HepG2 (cell line): ENCODE measurements around the gene PRELID1. TPM values are rescaled to one million over a fixed set of nuclear protein-coding genes. Genes with fewer than 3 reads are reported as not detected.

Experiments
- AGO2 ChIP-seq: fragments of 200-400 bp; formaldehyde crosslinking; optimal IDR thresholded peaks from 2 replicates; pipeline ENCODE3; 2017; ENCODE audit warnings: mild to moderate bottlenecking, low read depth, low read length, moderate library complexity
- GABPA ChIP-seq, 2 experiments: IDR thresholded peaks; 2 replicates each; pipeline ENCODE4 v1.6.1; 2011 to 2016; ENCODE audit warnings: low read depth in 2 of 2, low read length in 1 of 2, missing biosample characterization in 1 of 2, missing genetic modification characterization in 1 of 2
- HCFC1 ChIP-seq: fragments of 150-350 bp; IDR thresholded peaks from 2 replicates; pipeline ENCODE4 v1.6.1; 2014; ENCODE audit warnings: low read depth, low read length
- HHEX ChIP-seq: IDR thresholded peaks from 2 replicates; pipeline ENCODE4 v1.6.1; 2016; ENCODE audit warnings: control low read depth
- HNRNPLL ChIP-seq: fragments of 200-400 bp; formaldehyde crosslinking; IDR thresholded peaks from 2 replicates; pipeline ENCODE4 v1.6.1; 2017; ENCODE audit warnings: mild to moderate bottlenecking, low read depth, low read length; ENCODE audit not compliant: poor library complexity, severe bottlenecking
- IRX3 ChIP-seq: sonication (generic); formaldehyde crosslinking; IDR thresholded peaks from 2 replicates; pipeline ENCODE4 v1.8.1; 2023; ENCODE audit warnings: mild to moderate bottlenecking, low read depth, missing genetic modification reagents, borderline replicate concordance
- KDM5A ChIP-seq: fragments of 200-600 bp; sonication (generic); IDR thresholded peaks from 2 replicates; pipeline ENCODE4 v1.7.0; 2018; ENCODE audit warnings: antibody characterized with exemption, mild to moderate bottlenecking, low read length, borderline replicate concordance
- MIXL1 ChIP-seq: IDR thresholded peaks from 2 replicates; pipeline ENCODE4 v1.6.1; 2016
- NFYB ChIP-seq: sonication (generic); formaldehyde crosslinking; IDR thresholded peaks from 2 replicates; pipeline ENCODE4 v1.4.0; 2020; ENCODE audit warnings: missing genetic modification reagents
- NRL ChIP-seq: sonication (generic); formaldehyde crosslinking; IDR thresholded peaks from 2 replicates; pipeline ENCODE4 v1.5.0; 2020; ENCODE audit warnings: missing genetic modification reagents, mild to moderate bottlenecking, moderate library complexity, borderline replicate concordance
- RBFOX2 ChIP-seq: fragments of 200-400 bp; formaldehyde crosslinking; IDR thresholded peaks from 2 replicates; pipeline ENCODE4 v1.6.1; 2017; ENCODE audit warnings: low read depth, mild to moderate bottlenecking, low read length
- SAP130 ChIP-seq: IDR thresholded peaks from 2 replicates; pipeline ENCODE4 v1.6.1; 2016; ENCODE audit warnings: low read depth
- SMAD9 ChIP-seq: sonication (generic); formaldehyde crosslinking; IDR thresholded peaks from 2 replicates; pipeline ENCODE4 v1.5.1; 2020; ENCODE audit warnings: mild to moderate bottlenecking, missing genetic modification reagents
- ZNF251 ChIP-seq: sonication (generic); formaldehyde crosslinking; IDR thresholded peaks from 2 replicates; pipeline ENCODE4 v1.9.0; 2021; ENCODE audit warnings: mild to moderate bottlenecking, missing genetic modification reagents
- ZNF460 ChIP-seq: sonication (generic); formaldehyde crosslinking; IDR thresholded peaks from 2 replicates; pipeline ENCODE4 v1.5.1; 2020; ENCODE audit warnings: missing genetic modification reagents, mild to moderate bottlenecking, borderline replicate concordance
- ZNF510 ChIP-seq: sonication (generic); formaldehyde crosslinking; IDR thresholded peaks from 2 replicates; pipeline ENCODE4 v1.4.0; 2020; ENCODE audit warnings: low read depth, mild to moderate bottlenecking, missing genetic modification reagents
- ZNF564 ChIP-seq: sonication (generic); formaldehyde crosslinking; IDR thresholded peaks from 2 replicates; pipeline ENCODE4 v1.8.1; 2023; ENCODE audit warnings: mild to moderate bottlenecking, missing genetic modification reagents
- ZNF619 ChIP-seq: sonication (generic); formaldehyde crosslinking; IDR thresholded peaks from 2 replicates; pipeline ENCODE4 v1.4.0; 2020; ENCODE audit warnings: mild to moderate bottlenecking, missing genetic modification reagents
- ZNF678 ChIP-seq: sonication (generic); formaldehyde crosslinking; IDR thresholded peaks from 2 replicates; pipeline ENCODE4 v1.4.0; 2020; ENCODE audit warnings: mild to moderate bottlenecking, missing genetic modification reagents
- ZNF839 ChIP-seq: sonication (generic); formaldehyde crosslinking; IDR thresholded peaks from 2 replicates; pipeline ENCODE4 v1.4.0; 2020; ENCODE audit warnings: missing genetic modification reagents, mild to moderate bottlenecking, borderline replicate concordance
- ZSCAN29 ChIP-seq: sonication (generic); formaldehyde crosslinking; conservative IDR thresholded peaks from 2 replicates; pipeline ENCODE4 v1.4.0; 2020; ENCODE audit warnings: mild to moderate bottlenecking, missing genetic modification reagents
- polyA plus RNA-seq, 8 experiments: library from polyadenylated mRNA; depleted of rRNA in 3 of 8; stranded (reverse) in 7 of 8; unstranded in 1 of 8; fragments of >200 nt; fragmentation: Illumina TruSeq in 4 of 8; extraction: Trizol in 4 of 8; gene quantifications; 2 replicates each; pipeline versions ENCODE4 v1.2.1 to v1.2.3, GENCODE V29; 2011 to 2016; ENCODE audit warnings: low read depth in 4 of 8, missing spikeins in 1 of 8, mixed read lengths in 1 of 8; ENCODE audit not compliant: insufficient read depth in 1 of 8
- total RNA-seq, 5 experiments: library from RNA; depleted of rRNA; stranded (reverse); fragments of >200 nt; fragmentation: Illumina TruSeq; extraction: Trizol; gene quantifications; 2 replicates each; pipeline ENCODE4 v1.2.3, GENCODE V29; 2016; ENCODE audit warnings: low read depth in 1 of 5
- TF ChIP-seq, protein P1 (sequence below): IDR thresholded peaks from 2 replicates; pipeline ENCODE4 v1.6.1; 2016; ENCODE audit warnings: missing biosample characterization, missing genetic modification reagents, low read depth
- TF ChIP-seq, protein P2 (sequence below): sonication (generic); formaldehyde crosslinking; IDR thresholded peaks from 2 replicates; pipeline ENCODE4 v1.8.1; 2023; ENCODE audit warnings: mild to moderate bottlenecking, inconsistent platforms, moderate library complexity, missing genetic modification reagents, borderline replicate concordance
- TF ChIP-seq, protein P3 (sequence below): sonication (generic); formaldehyde crosslinking; IDR thresholded peaks from 2 replicates; pipeline ENCODE4 v1.4.0; 2020; ENCODE audit warnings: mild to moderate bottlenecking, low read depth, missing genetic modification reagents

Gene PRELID1
- total and polyA plus RNA-seq, 2 of the 13 experiments (the other 11 are each of a cell fraction or from before 2014, with no cell fraction given) = 250 to 271 TPM

DNA sequence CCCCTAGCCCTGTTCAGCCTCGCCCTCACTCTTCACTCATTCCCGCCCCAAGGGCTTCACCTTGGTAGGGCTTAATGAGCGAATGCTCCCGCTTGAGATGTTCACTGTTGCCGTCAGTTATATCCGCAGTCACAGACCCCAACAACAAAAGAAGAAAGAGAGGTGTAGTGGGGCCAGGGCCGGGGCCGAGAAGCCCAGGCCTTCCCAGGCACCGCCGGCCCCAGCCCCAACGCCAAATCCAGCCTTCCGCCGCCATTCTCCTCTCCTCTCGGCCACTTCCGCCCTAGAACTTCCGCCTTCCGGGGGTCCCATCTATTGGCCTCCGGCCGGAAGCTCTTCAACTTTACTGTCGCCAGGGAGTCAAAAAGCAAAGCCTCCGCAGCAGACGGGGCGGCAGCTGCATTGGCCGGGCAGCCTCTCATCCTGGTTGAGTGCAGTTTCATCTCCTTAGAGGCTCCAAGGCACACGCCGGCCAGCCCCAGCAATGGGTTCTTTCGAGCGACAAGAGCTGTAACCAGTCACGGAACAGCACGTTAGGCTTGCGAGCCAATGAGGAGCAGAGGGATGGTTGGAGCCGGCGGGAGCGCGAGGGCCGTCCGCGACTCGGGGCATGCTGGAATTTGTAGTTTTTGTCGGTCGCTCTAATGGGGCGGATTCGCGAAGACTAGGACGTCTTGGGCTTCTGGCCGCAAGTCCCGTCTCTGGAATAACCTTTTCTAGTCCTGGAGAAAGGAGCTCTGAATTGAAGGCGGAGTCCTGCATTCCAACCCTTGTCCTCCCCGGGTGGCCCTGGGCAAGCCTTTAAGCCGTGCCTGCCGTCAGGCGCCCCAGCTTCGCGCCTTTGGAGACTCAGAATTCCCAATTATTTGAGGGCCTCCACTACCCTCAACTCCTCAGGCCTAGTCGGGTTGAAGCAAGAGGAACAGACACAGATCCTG is 48.1 kb downstream of the PRELID1 start, which contains the start of gene LMAN2 (continued):
- TF ChIP-seq NFYB (CRISPR knock-in tag) = peak; percentile 100
- peak; percentile 82 for TF ChIP-seq HCFC1
- peak; percentile 77 for TF ChIP-seq GABPA (IDR thresholded peaks at IDR 0.05; ENCODE audit: low read depth, low read length)
- TF ChIP-seq GABPA (CRISPR knock-in tag; IDR thresholded peaks at IDR 0.05; ENCODE audit: low read depth) = peak; percentile 98
- TF ChIP-seq ZNF510 = 0 out of 2 replicates have a peak, but pooled peaks have one; percentile 47
- TF ChIP-seq, protein P1, sequence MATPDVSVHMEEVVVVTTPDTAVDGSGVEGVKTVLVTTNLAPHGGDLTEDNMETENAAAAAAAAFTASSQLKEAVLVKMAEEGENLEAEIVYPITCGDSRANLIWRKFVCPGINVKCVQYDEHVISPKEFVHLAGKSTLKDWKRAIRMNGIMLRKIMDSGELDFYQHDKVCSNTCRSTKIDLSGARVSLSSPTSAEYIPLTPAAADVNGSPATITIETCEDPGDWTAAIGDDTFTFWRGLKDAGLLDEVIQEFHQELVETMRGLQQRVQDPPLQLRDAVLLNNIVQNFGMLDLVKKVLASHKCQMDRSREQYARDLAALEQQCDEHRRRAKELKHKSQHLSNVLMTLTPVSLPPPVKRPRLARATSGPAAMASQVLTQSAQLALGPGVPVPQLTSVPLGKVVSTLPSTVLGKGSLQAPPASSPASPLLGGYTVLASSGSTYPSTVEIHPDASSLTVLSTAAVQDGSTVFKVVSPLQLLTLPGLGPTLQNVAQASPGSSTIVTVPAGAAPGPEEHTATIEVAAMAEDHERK (CRISPR knock-in tag) = peak; percentile 78; the same call in 1 of the 2 replicates
- TF ChIP-seq ZNF839 (CRISPR knock-in tag) = no peak
- no peak for TF ChIP-seq ZNF251 (CRISPR knock-in tag)
- no peak for TF ChIP-seq SMAD9 (CRISPR knock-in tag)
- TF ChIP-seq ZNF678 (CRISPR knock-in tag) = no peak
- TF ChIP-seq KDM5A = peak; percentile 98
- TF ChIP-seq MIXL1 = no peak
- TF ChIP-seq ZNF564 (CRISPR knock-in tag) = 0 out of 2 replicates have a peak, but pooled peaks have one; percentile 63
- peak; percentile 62 for TF ChIP-seq HNRNPLL
- no peak; the same call in 1 of the 2 replicates for TF ChIP-seq ZNF460 (CRISPR knock-in tag)
- TF ChIP-seq NRL (CRISPR knock-in tag) = no peak
- TF ChIP-seq, protein P2, sequence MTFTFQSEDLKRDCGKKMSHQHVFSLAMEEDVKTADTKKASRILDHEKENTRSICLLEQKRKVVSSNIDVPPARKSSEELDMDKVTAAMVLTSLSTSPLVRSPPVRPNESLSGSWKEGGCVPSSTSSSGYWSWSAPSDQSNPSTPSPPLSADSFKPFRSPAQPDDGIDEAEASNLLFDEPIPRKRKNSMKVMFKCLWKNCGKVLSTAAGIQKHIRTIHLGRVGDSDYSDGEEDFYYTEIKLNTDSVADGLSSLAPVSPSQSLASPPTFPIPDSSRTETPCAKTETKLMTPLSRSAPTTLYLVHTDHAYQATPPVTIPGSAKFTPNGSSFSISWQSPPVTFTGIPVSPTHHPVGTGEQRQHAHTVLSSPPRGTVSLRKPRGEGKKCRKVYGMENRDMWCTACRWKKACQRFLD (CRISPR knock-in tag) = peak; percentile 54; the same call in 1 of the 2 replicates
- peak; percentile 75 for TF ChIP-seq RBFOX2
- TF ChIP-seq AGO2 = peak; percentile 52
- peak; percentile 33; the same call in 1 of the 2 replicates for TF ChIP-seq IRX3 (CRISPR knock-in tag)
- peak; percentile 95 for TF ChIP-seq SAP130 (CRISPR knock-in tag)
- TF ChIP-seq, protein P3, sequence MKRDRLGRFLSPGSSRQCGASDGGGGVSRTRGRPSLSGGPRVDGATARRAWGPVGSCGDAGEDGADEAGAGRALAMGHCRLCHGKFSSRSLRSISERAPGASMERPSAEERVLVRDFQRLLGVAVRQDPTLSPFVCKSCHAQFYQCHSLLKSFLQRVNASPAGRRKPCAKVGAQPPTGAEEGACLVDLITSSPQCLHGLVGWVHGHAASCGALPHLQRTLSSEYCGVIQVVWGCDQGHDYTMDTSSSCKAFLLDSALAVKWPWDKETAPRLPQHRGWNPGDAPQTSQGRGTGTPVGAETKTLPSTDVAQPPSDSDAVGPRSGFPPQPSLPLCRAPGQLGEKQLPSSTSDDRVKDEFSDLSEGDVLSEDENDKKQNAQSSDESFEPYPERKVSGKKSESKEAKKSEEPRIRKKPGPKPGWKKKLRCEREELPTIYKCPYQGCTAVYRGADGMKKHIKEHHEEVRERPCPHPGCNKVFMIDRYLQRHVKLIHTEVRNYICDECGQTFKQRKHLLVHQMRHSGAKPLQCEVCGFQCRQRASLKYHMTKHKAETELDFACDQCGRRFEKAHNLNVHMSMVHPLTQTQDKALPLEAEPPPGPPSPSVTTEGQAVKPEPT = no peak
- TF ChIP-seq ZNF619 (CRISPR knock-in tag) = no peak
- TF ChIP-seq ZSCAN29 (CRISPR knock-in tag) = 0 out of 2 replicates have a peak, but pooled peaks have one; percentile 25
- no peak for TF ChIP-seq HHEX
